Upper lobe of right lung (tissue), 1 donor: ENCODE data around the gene VPS29. TPM values are rescaled to one million over a fixed set of nuclear protein-coding genes. Genes with fewer than 3 reads are reported as not detected.
"Not testable (repeated sequence)": the region's sequence is repeated elsewhere in the genome, so short reads cannot be mapped to it uniquely, and the experiment has no call there.

ENCODE experiments used
- ATAC-seq: fragments of 200-7000 bp; cut with Tn5 transposase; one replicate; pipeline ENCODE4 v1.9.1; 2020; ENCODE audit warnings: mild to moderate bottlenecking, moderate library complexity
- DNase-seq: peaks from one replicate; pipeline ENCODE4 v3.0.0-alpha.2; 2020
- H3K27ac ChIP-seq: fragments of 200-600 bp; one replicate; pipeline ENCODE4 v1.8.0; 2022
- H3K27me3 ChIP-seq: fragments of 200-600 bp; one replicate; pipeline ENCODE4 v1.8.0; 2022; ENCODE audit warnings: mild to moderate bottlenecking
- H3K36me3 ChIP-seq: fragments of 200-600 bp; one replicate; pipeline ENCODE4 v1.8.0; 2022
- H3K4me1 ChIP-seq: fragments of 200-600 bp; one replicate; pipeline ENCODE4 v1.8.0; 2022
- H3K4me3 ChIP-seq: fragments of 200-600 bp; one replicate; pipeline ENCODE4 v1.8.0; 2022; ENCODE audit warnings: mild to moderate bottlenecking
- H3K9me3 ChIP-seq: fragments of 200-600 bp; one replicate; pipeline ENCODE4 v1.8.0; 2022
- intact Hi-C: fragments of 100-400 bp; cut with DNase I; formaldehyde crosslinking; loops from one replicate; pipeline ENCODE4 v1.11.0; 2022
- total RNA-seq: library from RNA; stranded (reverse); fragmentation: NEBNext Ultra II Directional; extraction: Animal tissue kit (Norgen Biotek cat#: 25700); gene quantifications from one replicate; pipeline ENCODE4 v1.2.1, GENCODE V29; 2021
- TF ChIP-seq, protein P1 (sequence below): fragments of 200-600 bp; IDR thresholded peaks from one replicate; pipeline ENCODE4 v1.8.0; 2022; ENCODE audit warnings: antibody characterized with exemption
- donor health status: DM: no; HTN: yes; CAD: no; lungs with severe emphysema.

The VPS29 gene
- total RNA-seq, 1 donor from 2014 or later, result 99.0 TPM

DNA sequence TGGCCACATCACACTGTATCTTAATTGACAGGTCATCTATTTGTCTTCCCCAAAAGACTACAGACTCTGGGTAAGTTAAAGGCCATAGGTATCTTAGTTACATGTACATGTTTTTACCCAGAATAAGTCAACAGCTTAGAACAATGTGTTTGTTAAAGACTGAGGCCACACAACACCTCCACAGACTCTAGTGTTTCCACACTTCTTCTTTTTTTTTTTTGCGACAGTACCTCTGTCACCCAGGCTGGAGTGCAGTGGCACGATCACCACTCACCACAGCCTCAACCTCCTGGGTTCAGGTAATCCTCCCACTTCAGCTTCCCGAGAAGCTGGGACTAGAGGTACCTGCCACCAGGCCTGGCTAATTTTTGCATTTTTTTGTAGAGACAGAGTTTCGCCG lies 35.1 kb downstream of the VPS29 start:
- no peak overlapping the region for H3K27ac ChIP-seq
- TF ChIP-seq, protein P1, sequence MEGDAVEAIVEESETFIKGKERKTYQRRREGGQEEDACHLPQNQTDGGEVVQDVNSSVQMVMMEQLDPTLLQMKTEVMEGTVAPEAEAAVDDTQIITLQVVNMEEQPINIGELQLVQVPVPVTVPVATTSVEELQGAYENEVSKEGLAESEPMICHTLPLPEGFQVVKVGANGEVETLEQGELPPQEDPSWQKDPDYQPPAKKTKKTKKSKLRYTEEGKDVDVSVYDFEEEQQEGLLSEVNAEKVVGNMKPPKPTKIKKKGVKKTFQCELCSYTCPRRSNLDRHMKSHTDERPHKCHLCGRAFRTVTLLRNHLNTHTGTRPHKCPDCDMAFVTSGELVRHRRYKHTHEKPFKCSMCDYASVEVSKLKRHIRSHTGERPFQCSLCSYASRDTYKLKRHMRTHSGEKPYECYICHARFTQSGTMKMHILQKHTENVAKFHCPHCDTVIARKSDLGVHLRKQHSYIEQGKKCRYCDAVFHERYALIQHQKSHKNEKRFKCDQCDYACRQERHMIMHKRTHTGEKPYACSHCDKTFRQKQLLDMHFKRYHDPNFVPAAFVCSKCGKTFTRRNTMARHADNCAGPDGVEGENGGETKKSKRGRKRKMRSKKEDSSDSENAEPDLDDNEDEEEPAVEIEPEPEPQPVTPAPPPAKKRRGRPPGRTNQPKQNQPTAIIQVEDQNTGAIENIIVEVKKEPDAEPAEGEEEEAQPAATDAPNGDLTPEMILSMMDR, result no peak
- H3K27me3 ChIP-seq, result no peaks in the 10 kb centered on the region
- H3K4me3 ChIP-seq, result peak overlapping the region; percentile 76
- ATAC-seq, result no peak
- H3K36me3 ChIP-seq, result peaks cover 31% of the 10 kb centered on the region
- peaks cover 20% of the 10 kb centered on the region for H3K4me1 ChIP-seq
- no peak for DNase-seq
- no peaks in the 10 kb centered on the region for H3K9me3 ChIP-seq
- intact Hi-C loops, result no loop called here

DNA sequence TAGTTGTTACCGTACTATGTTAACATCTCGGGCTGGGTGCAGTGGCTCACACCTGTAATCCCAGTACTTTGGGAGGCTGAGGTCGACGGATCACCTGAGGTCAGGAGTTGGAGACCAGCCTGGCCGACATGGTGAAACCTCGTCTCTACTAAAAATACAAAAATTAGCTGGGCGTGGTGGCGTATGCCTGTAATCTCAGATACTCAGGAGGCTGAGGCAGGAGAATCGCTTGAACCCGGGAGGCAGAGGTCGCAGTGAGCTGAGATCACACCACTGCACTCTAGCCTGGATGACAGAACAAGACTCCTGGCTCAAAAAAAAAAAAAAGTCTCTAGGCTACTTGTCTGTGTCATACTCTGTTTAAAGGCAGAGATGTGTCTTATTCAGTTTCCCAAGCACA lies 36.1 kb downstream of the VPS29 start:
- H3K9me3 ChIP-seq, intact Hi-C loops, H3K27me3 ChIP-seq, H3K27ac ChIP-seq, DNase-seq, H3K4me3 ChIP-seq, ATAC-seq: not testable (repeated sequence)
- Histone ChIP-seq H3K4me1 (peaks cover 20% of the 10 kb centered on the region), H3K36me3 (peaks cover 40% of the 10 kb centered on the region)

DNA sequence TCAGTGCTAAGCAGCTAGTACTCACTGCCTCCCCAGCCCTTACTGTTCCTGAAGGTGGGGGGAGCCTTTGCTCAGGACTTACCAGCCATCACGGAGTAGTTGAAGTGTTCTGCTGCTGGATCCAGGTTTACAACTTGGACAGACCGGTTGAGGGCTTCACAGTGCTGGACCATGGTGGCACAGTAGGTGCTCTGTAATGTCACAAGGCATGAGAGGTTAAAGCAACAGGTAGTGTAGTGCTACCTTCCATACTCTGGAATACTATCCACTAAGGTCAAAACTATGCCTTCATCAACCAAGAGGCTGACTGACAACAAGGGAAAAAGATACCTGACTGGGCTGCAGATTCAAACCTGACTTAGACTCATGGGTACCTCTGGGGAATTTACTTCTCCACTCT lies 36.9 kb downstream of the VPS29 start:
- intact Hi-C loops, result no loop called here

DNA sequence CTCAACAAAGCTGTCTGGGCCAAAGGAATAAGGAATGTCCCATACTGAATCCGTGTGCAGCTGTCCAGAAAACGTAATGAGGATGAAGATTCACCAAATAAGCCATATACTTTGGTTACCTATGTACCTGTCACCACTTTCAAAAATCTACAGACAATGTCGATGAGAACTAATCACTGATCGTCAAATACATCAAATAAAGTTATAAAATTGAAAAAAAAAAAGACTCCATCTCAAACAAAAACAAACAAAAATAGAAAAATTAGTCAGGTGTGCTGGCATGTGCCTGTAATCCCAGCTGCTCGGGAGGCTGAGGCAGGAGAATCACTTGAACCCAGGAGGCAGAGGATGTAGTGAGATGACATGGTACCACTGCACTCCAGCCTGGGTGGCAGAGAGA lies 40.7 kb downstream of the VPS29 start:
- H3K4me3 ChIP-seq, H3K9me3 ChIP-seq, H3K27me3 ChIP-seq, H3K4me1 ChIP-seq, intact Hi-C loops, H3K27ac ChIP-seq, DNase-seq, ATAC-seq: not testable (repeated sequence)
- peaks cover 69% of the 10 kb centered on the region for H3K36me3 ChIP-seq

More for the DNA sequence above, 36.9 kb downstream of the VPS29 start:
- Histone ChIP-seq H3K9me3 (no peaks in the 10 kb centered on the region), H3K36me3 (peaks cover 46% of the 10 kb centered on the region), H3K27ac (no peak overlapping the region), H3K4me3 (no peak overlapping the region), H3K27me3 (no peaks in the 10 kb centered on the region), H3K4me1 (peaks cover 19% of the 10 kb centered on the region)
- TF ChIP-seq, protein P1, result no peak
- no peak for ATAC-seq
- no peak for DNase-seq

DNA sequence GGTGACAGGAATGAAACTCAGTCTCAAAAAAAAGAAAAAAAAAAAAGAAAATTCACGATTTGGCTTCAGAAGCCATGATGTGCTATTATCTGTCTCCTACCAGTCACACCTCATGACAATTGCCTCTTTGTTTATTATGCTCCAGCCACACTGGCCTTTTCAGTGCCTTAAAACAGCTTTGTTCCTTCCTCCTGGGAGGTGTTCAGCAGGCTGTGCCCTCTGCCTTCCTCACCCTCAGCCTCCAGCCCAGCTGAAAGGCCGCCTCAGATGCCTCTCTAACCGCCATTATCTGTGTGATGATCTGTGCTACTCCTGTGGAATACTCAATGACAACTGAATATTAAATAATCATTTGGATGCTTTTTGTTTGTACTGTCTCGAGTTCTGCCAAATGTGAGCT lies 43.2 kb downstream of the VPS29 start:
- ATAC-seq (no peak), DNase-seq (no peak)
- TF ChIP-seq, protein P1, result no peak
- Histone ChIP-seq H3K9me3 (no peaks in the 10 kb centered on the region), H3K36me3 (peaks cover 72% of the 10 kb centered on the region), H3K27ac (no peak overlapping the region), H3K4me1 (peaks cover 12% of the 10 kb centered on the region), H3K4me3 (no peak overlapping the region), H3K27me3 (no peaks in the 10 kb centered on the region)
- intact Hi-C loops, result no loop called here

DNA sequence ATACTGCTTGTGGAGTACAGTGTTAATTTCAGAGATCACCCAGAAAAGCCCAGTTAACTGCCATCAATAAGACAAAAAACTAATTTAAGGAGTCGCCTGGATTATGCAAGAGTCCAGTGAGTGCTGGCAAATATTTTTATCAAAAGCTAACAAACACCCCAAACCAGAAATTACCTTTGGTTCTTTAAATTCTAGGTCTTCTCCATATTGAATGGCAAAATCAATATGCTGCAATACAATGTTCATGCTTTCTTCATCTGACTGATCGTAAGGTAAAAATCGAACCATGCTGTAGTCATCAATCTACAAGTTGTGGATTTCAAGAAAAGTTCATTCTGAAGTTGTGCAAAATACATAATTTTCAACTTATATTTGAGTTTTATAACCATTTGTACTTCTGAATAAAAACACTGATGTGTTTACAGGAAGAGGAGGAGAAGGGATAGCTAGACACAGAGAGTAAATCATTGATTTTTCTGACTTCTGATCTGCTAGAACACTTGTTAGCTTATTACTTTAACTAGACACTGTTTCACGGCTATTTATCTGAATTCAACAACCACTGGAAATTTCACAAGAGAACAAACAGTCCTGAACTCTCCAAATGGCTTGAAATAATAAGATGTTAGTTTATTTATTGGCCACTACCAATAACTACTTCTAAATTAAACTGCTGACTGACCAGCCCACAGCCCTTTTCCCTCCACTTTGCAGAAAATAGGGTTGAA lies 48.2 kb downstream of the VPS29 start:
- Histone ChIP-seq H3K27me3 (no peaks in the 10 kb centered on the region), H3K27ac (no peak overlapping the region), H3K4me3 (no peak overlapping the region), H3K36me3 (peaks cover 44% of the 10 kb centered on the region), H3K4me1 (peaks cover 17% of the 10 kb centered on the region), H3K9me3 (no peaks in the 10 kb centered on the region)
- TF ChIP-seq, protein P1, result no peak
- DNase-seq (no peak), ATAC-seq (no peak)
- intact Hi-C loops, result no loop called here

DNA sequence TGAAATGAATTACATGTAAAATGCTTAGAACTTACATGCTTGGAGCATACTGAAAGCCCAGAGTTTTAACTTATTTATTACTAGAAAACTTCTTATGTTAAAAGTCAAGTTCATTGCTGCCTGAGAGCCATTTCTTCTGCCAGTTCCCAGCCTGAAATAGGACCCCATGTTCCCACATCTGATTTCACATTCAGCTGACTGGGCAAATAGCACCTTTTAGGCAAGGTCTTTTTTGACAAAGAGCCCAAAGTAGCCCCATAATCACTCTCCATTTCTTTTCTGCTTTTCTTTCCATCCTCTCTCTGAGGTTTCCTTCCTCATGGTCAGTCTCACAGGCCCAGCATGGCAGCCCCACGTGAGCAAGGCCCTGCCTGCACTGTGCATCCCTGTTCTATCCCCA lies 50.6 kb downstream of the VPS29 start:
- TF ChIP-seq, protein P1, result no peak
- intact Hi-C loops, result no loop called here
- DNase-seq (no peak), ATAC-seq (no peak)
- Histone ChIP-seq H3K36me3 (peaks cover 47% of the 10 kb centered on the region), H3K27ac (peak overlapping the region; percentile 14), H3K27me3 (no peaks in the 10 kb centered on the region), H3K4me1 (peaks cover 30% of the 10 kb centered on the region), H3K9me3 (no peaks in the 10 kb centered on the region), H3K4me3 (no peak overlapping the region)
